ENCODE measurements around the gene ENTPD1.
"Not testable (repeated sequence)": the region's sequence is repeated elsewhere in the genome, so short reads cannot be mapped to it uniquely, and the experiment has no call there.

Gene ENTPD1, protein sequence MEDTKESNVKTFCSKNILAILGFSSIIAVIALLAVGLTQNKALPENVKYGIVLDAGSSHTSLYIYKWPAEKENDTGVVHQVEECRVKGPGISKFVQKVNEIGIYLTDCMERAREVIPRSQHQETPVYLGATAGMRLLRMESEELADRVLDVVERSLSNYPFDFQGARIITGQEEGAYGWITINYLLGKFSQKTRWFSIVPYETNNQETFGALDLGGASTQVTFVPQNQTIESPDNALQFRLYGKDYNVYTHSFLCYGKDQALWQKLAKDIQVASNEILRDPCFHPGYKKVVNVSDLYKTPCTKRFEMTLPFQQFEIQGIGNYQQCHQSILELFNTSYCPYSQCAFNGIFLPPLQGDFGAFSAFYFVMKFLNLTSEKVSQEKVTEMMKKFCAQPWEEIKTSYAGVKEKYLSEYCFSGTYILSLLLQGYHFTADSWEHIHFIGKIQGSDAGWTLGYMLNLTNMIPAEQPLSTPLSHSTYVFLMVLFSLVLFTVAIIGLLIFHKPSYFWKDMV

DNA sequence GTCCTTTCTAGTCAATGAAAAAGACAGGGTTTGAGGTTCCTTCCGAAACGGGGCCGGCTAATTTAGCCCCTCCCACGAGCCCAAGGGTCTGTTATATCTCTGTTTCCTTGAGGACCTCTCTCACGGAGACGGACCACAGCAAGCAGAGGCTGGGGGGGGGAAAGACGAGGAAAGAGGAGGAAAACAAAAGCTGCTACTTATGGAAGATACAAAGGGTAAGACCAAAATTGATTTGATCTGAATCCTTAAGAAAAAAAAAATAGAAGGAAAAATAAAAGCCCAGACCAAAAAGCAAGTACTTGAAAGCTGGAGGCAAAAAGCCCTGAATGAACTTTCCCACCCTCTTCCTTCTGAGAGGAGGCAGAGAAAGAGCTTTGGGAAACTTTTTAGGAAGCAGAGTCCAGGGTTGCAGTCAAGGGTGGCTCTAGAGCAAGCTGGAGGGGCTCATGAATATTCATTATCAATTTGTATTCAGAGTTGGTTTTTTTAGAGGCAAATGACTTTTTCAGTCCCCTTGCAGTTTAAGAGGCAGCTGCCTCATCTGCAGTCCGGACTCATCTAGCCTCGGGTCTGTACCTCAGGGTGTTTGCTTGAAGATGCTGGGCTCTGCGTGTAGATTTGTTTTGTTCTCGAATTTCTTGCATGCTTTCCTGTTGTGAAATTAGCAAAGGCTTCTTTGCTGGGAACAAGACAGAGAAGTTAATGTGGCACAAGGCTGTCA lies at the start of gene ENTPD1:
ENTPD1 (plus strand) TSS at position 123 of the 721 bp plus-strand sequence; CDS start at position 200, 77 bp downstream.
- TF ChIP-seq ZFX (IDR thresholded peaks at IDR 0.05; ENCODE audit: borderline replicate concordance): no peak
- TF ChIP-seq, protein P1, sequence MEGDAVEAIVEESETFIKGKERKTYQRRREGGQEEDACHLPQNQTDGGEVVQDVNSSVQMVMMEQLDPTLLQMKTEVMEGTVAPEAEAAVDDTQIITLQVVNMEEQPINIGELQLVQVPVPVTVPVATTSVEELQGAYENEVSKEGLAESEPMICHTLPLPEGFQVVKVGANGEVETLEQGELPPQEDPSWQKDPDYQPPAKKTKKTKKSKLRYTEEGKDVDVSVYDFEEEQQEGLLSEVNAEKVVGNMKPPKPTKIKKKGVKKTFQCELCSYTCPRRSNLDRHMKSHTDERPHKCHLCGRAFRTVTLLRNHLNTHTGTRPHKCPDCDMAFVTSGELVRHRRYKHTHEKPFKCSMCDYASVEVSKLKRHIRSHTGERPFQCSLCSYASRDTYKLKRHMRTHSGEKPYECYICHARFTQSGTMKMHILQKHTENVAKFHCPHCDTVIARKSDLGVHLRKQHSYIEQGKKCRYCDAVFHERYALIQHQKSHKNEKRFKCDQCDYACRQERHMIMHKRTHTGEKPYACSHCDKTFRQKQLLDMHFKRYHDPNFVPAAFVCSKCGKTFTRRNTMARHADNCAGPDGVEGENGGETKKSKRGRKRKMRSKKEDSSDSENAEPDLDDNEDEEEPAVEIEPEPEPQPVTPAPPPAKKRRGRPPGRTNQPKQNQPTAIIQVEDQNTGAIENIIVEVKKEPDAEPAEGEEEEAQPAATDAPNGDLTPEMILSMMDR (IDR thresholded peaks at IDR 0.05): no peak
- H3K27ac ChIP-seq: no peak within 1 kb of the TSS

DNA sequence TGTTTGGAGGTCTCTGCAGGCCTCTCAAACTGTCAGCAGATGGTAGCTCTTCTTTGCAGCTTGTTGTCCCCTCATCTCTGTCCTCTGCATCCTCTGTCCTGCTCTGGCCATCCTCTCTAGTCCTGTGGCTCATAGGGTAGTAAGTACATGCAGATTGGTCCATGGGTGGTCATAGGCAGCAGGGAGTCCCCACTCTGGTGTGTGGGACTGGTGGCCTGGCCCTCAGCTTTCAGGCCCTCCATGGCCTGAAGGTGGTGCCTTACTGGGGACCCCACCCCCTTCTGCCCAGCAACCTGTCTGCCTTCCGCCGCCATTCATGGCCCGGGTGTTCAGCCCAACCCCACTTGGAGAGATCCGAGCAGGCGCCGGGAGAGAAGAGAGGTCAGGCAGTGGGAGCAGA lies 49.4 kb upstream of the ENTPD1 start:
- H3K27ac ChIP-seq: no peak overlapping the region
- no peak for TF ChIP-seq ZFX (IDR thresholded peaks at IDR 0.05; ENCODE audit: borderline replicate concordance)
- TF ChIP-seq, protein P1 (IDR thresholded peaks at IDR 0.05): no peak

DNA sequence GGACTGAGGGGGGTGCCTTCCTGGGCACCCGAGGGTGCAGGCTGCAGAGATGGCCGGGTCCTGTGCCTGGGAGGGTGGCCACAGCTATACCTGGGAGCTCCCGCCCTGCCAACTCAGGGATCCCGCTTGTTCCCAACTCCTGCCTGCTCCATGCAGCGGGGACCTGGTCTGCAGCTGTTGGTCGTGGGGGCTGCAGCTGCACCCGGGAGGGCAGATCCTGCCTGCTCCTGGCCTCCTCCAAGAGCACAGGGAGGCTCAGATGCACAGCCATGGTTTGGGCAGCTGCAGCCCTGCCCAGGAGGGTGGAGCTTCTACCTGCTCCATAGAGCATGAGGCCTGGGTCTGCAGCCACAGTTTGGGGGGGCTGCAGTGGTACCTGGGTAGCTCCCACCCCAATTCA lies 49.0 kb upstream of the ENTPD1 start:
- TF ChIP-seq, protein P1 (IDR thresholded peaks at IDR 0.05): no peak
- no peak for TF ChIP-seq ZFX (IDR thresholded peaks at IDR 0.05; ENCODE audit: borderline replicate concordance)
- H3K27ac ChIP-seq: no peak overlapping the region

DNA sequence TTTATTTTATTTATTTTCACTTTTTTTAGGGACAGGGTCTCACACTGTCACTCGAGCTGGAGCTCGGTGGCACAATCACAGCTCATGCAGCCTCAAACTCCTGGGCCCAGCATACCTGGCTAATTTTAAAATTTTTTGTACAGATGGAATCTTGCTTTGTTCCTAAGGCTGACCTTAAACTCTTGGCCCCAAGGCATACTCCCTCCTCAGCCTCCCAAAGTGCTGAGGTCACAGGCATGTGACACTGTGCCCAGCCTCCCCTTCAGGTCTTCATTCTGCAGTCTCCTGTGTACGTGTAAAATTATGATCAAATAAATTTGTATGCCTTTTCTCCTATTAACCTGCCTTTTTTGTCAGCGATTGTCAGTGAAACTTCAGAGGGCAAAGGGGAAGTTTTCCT lies 44.5 kb upstream of the ENTPD1 start:
- H3K27ac ChIP-seq: no peak overlapping the region
- no peak for TF ChIP-seq ZFX (IDR thresholded peaks at IDR 0.05; ENCODE audit: borderline replicate concordance)
- TF ChIP-seq, protein P1 (IDR thresholded peaks at IDR 0.05): no peak

DNA sequence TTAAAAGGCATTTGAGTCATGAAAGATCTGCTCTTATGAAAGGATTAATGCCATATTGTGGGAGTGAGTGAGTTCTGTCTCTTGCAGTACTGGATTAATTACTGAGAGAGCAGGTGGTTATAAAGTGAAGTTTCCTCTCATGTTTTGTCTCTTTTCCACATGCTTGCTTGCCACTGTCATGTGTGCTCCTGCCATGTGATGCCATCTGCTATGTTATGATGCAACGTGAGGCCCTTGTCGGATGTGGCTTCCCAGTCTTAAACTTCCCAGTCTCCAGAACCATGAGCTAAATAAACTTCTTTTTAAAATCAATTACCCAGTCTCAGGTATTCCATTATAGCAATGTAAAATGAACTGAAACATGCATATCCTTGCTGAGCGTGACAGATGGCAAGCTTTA lies 39.5 kb upstream of the ENTPD1 start:
- no peak overlapping the region for H3K27ac ChIP-seq
- TF ChIP-seq ZFX (IDR thresholded peaks at IDR 0.05; ENCODE audit: borderline replicate concordance): no peak
- TF ChIP-seq, protein P1 (IDR thresholded peaks at IDR 0.05): no peak

DNA sequence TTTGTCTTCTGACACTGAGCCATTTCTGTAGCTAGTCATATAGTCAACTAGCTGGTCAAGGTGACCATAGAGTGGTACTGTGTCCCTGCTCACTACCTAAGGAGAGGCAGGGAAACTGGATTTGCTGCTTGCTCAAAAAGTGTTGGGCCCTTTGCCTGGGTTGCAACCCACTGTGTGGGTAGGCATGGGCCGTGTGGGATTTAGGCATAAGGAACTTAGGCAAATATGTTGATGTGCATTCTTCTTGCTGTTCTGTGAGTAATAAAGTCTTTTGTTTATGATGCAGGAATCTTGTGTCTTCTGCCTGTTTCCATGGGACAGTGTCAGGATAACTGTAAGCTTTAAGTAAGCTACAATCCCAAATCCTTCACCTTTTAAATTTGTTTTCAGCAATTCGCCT lies 39.1 kb upstream of the ENTPD1 start:
- no peak overlapping the region for H3K27ac ChIP-seq
- TF ChIP-seq, protein P1 (IDR thresholded peaks at IDR 0.05): no peak
- no peak for TF ChIP-seq ZFX (IDR thresholded peaks at IDR 0.05; ENCODE audit: borderline replicate concordance)

DNA sequence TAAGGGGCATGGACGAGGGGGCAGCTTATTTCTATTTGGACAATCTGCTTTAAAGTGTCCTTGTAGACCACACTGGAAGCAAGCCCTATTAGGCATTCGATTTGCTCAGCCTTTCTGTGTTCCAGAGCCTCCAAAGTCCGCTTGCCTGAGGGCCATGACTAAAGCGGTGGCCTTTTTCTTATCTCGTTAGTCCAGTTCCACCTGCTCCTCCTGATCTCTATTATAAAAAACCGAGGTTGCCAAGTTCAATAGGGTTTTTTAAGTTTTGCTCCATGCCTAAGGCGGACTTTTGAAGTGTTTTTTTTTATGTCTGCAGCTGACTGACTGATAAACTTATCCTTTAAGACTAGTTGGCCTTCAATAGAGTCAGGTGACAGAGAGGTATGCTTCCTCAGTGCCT lies 35.2 kb upstream of the ENTPD1 start:
- not testable (repeated sequence) for H3K27ac ChIP-seq

DNA sequence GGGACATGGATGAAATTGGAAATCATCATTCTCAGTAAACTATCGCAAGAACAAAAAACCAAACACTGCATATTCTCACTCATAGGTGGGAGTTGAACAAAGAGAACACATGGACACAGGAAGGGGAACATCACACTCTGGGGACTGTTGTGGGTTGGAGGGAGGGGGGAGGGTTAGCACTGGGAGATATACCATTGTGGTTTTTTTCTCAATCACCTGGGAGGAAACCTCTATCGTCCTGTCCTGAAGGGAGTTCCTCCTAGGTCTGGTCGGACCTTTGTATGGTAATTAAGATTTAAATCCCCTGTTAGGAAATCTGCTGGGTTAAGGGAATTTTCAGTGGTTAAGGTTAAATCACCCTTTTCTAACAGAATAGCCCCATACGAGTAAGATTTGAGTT lies 33.5 kb upstream of the ENTPD1 start:
- not testable (repeated sequence) for H3K27ac ChIP-seq
